A549 (cell line): Measurements from ENCODE around the gene CCDC18. TPM values are rescaled to one million over a fixed set of nuclear protein-coding genes. Genes with fewer than 3 reads are reported as not detected.

Experiments used
- ATAC-seq, 2 experiments: fragments of 200-7000 bp in 1 of 2; fragments of >200 bp in 1 of 2; cut with Nextera tagmentation in 1 of 2; cut with Tn5 transposase in 1 of 2; 3 replicates each; pipeline versions ENCODE4 v1.8.0 to v1.9.1; 2018 to 2020; ENCODE audit warnings: mild to moderate bottlenecking in 1 of 2, moderate library complexity in 1 of 2
- CTCF ChIA-PET: fragments of 300-600 bp; sonication (Branson Sonifier 250); formaldehyde crosslinking; extraction: SDS; loops from one replicate; lab custom pipeline; 2021; ENCODE audit warnings: antibody characterized with exemption, inconsistent platforms; lab: Yijun Ruan, JAX
- POLR2A ChIA-PET: fragments of 350-600 bp; formaldehyde crosslinking; extraction: SDS; loops from one replicate; lab custom pipeline; 2021; ENCODE audit warnings: antibody characterized with exemption, inconsistent platforms; lab: Yijun Ruan, JAX
- DNase-seq, 2 experiments: peaks; one replicate each; pipeline versions ENCODE4 v3.0.0 to v3.0.0-alpha.2; 2011 to 2016; ENCODE audit warnings: low read depth in 1 of 2, low spot score in 1 of 2
- FAIRE-seq: peaks from 2 replicates; lab custom pipeline; 2011; peaks lifted over from hg19 to GRCh38; lab: Jason Lieb, UNC
- H3K27ac ChIP-seq, 2 experiments: fragments of >200 bp; sonication (Bioruptor Twin); formaldehyde crosslinking; 3 replicates each; pipeline ENCODE4 v1.5.1; 2016 to 2017
- H3K4me1 ChIP-seq: fragments of >200 bp; sonication (Bioruptor Twin); formaldehyde crosslinking; 3 replicates; pipeline ENCODE4 v1.6.1; 2016
- H3K4me2 ChIP-seq: fragments of >200 bp; sonication (Bioruptor Twin); formaldehyde crosslinking; 3 replicates; pipeline ENCODE4 v1.6.1; 2016
- H3K4me3 ChIP-seq: fragments of >200 bp; sonication (Bioruptor Twin); formaldehyde crosslinking; 3 replicates; pipeline ENCODE4 v1.5.1; 2016
- H3K9me3 ChIP-seq: fragments of >200 bp; sonication (Bioruptor Twin); formaldehyde crosslinking; 3 replicates; pipeline ENCODE4 v1.6.1; 2016
- CBX2 ChIP-seq: fragments of 200-600 bp; sonication (generic); IDR thresholded peaks from 2 replicates; pipeline ENCODE4 v1.6.1; 2016; ENCODE audit warnings: low read depth, mild to moderate bottlenecking, borderline replicate concordance
- CBX8 ChIP-seq: fragments of 200-600 bp; sonication (generic); IDR thresholded peaks from 2 replicates; pipeline ENCODE4 v1.6.1; 2016
- CEBPB ChIP-seq, 2 experiments: fragments of >200 bp in 1 of 2; sonication (Bioruptor Twin) in 1 of 2; formaldehyde crosslinking in 1 of 2; IDR thresholded peaks; 2 replicates each; pipeline ENCODE4 v1.6.1; 2012 to 2016
- CHD2 ChIP-seq: fragments of 150-350 bp; IDR thresholded peaks from 2 replicates; pipeline ENCODE4 v1.6.1; 2014; ENCODE audit warnings: low read length; ENCODE audit not compliant: partially characterized antibody
- CTCF ChIP-seq: fragments of >200 bp; sonication (Bioruptor Twin); formaldehyde crosslinking; IDR thresholded peaks from 3 replicates; pipeline ENCODE4 v1.5.1; 2016
- EHF ChIP-seq: fragments of 250-450 bp; sonication (Bioruptor Pico); IDR thresholded peaks from 2 replicates; pipeline ENCODE4 v1.5.0; 2020; ENCODE audit warnings: mild to moderate bottlenecking
- EHMT2 ChIP-seq: fragments of 200-600 bp; sonication (generic); IDR thresholded peaks from 2 replicates; pipeline ENCODE4 v1.6.1; 2016; ENCODE audit warnings: antibody characterized with exemption, low read depth, mild to moderate bottlenecking, moderate library complexity
- ELK1 ChIP-seq: fragments of 150-350 bp; IDR thresholded peaks from 2 replicates; pipeline ENCODE4 v1.6.1; 2014; ENCODE audit warnings: low read depth, mild to moderate bottlenecking, low read length
- FOSB ChIP-seq: fragments of 250-450 bp; sonication (Bioruptor Pico); IDR thresholded peaks from 2 replicates; pipeline ENCODE4 v1.5.0; 2020; ENCODE audit warnings: mild to moderate bottlenecking, moderate library complexity
- GATA3 ChIP-seq: IDR thresholded peaks from 2 replicates; pipeline ENCODE4 v1.6.1; 2012; ENCODE audit warnings: borderline replicate concordance
- HDAC2 ChIP-seq: fragments of 200-600 bp; sonication (generic); IDR thresholded peaks from 2 replicates; pipeline ENCODE4 v1.6.1; 2016
- HES2 ChIP-seq: fragments of >200 bp; sonication (Bioruptor Twin); formaldehyde crosslinking; IDR thresholded peaks from 2 replicates; pipeline ENCODE4 v1.6.1; 2016
- HOXB5 ChIP-seq: fragments of 250-450 bp; sonication (Bioruptor Pico); IDR thresholded peaks from 2 replicates; pipeline ENCODE4 v1.5.0; 2020; ENCODE audit warnings: mild to moderate bottlenecking, moderate library complexity
- JUNB ChIP-seq: fragments of >200 bp; sonication (Bioruptor Twin); formaldehyde crosslinking; IDR thresholded peaks from 2 replicates; pipeline ENCODE4 v1.6.1; 2016
- KDM1A ChIP-seq: fragments of 200-600 bp; sonication (generic); IDR thresholded peaks from 2 replicates; pipeline ENCODE4 v1.6.1; 2016; ENCODE audit warnings: low read depth, mild to moderate bottlenecking
- MAX ChIP-seq: IDR thresholded peaks from 2 replicates; pipeline ENCODE4 v1.6.1; 2012
- POLR2AphosphoS2 ChIP-seq: conservative IDR thresholded peaks from 2 replicates; pipeline ENCODE4 v1.6.1; 2012; ENCODE audit warnings: low read length, improper control_type of control experiment, inconsistent platforms
- RCOR1 ChIP-seq: fragments of 150-350 bp; IDR thresholded peaks from 2 replicates; pipeline ENCODE4 v1.6.1; 2014; ENCODE audit warnings: antibody characterized with exemption, low read length, low read depth
- SMC3 ChIP-seq: fragments of >200 bp; sonication (Bioruptor Twin); formaldehyde crosslinking; IDR thresholded peaks from 3 replicates; pipeline ENCODE4 v1.6.1; 2018; ENCODE audit warnings: inconsistent platforms
- SREBF2 ChIP-seq: fragments of 450-650 bp; IDR thresholded peaks from 2 replicates; pipeline ENCODE4 v1.6.1; 2014; ENCODE audit warnings: mild to moderate bottlenecking, moderate library complexity
- ZC3H11A ChIP-seq: fragments of 450-650 bp; IDR thresholded peaks from 2 replicates; pipeline ENCODE4 v1.6.1; 2014; ENCODE audit warnings: antibody characterized with exemption, mild to moderate bottlenecking
- ZNF302 ChIP-seq: fragments of 250-450 bp; sonication (Bioruptor Pico); IDR thresholded peaks from 2 replicates; pipeline ENCODE4 v1.9.0; 2021; ENCODE audit warnings: inconsistent platforms, mild to moderate bottlenecking, moderate library complexity
- WGBS: methylation state at CpG from one replicate; pipeline ENCODE4 v1.1.6; 2017; ENCODE audit errors: missing lambda C conversion rate; 5-methylcytosine and 5-hydroxymethylcytosine counted together
- polyA plus RNA-seq, 4 experiments: library from polyadenylated mRNA; depleted of rRNA in 3 of 4; stranded (reverse); fragments of >200 nt; fragmentation: RNase III in 1 of 4; extraction: RNeasy Plus Mini Kit Qiagen cat#74134 plus additional on column Dnase treatment in 1 of 4; gene quantifications; 2 replicates in 3 of 4; 3 replicates in 1 of 4; pipeline ENCODE4 v1.2.3, GENCODE V29; 2011 to 2017
- TF ChIP-seq, protein P1 (sequence below): fragments of 450-650 bp; IDR thresholded peaks from 2 replicates; pipeline ENCODE4 v1.6.1; 2014; ENCODE audit warnings: antibody characterized with exemption

CCDC18 gene
- polyA plus RNA-seq, 2 of the 4 experiments (the other 2 are of a cell fraction): 9.8 to 10.0 TPM

DNA sequence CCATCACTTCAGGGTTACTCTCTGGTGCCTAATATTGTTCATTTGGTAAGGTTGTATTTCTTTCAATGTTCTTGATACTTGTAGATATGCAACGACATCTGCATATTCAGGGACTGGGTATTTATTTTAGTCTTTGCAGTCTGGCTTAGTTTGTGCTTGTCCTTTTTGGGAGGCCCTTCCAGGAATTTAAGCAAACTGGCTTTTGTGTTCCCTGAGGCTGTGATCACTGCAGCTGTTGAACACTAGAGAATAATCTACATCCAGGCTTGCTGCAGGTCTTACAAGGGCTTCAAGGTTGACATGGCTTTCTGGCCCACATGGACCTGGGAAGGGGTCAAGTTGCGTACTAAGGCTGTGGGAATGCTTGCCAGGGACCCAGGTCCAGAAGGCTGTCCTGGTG lies 72.1 kb downstream of the CCDC18 start:
- FAIRE-seq (no peak), ATAC-seq (no peak), DNase-seq (no peak)
- 100% methylated on average over 2 of the region's 2 CpGs for WGBS
- TF ChIP-seq JUNB: no peak
- CTCF ChIA-PET: no interaction called here
- H3K27ac ChIP-seq: no peak overlapping the region
- H3K4me1 ChIP-seq: peaks cover 3% of the 10 kb centered on the region; the same call in 1 of the 3 replicates
- POLR2A ChIA-PET: no interaction called here
- no peak overlapping the region for H3K4me3 ChIP-seq
- H3K9me3 ChIP-seq: peaks cover 4% of the 10 kb centered on the region; the same call in 2 of the 3 replicates
- no peak overlapping the region for H3K4me2 ChIP-seq

- no peak overlapping the region for H3K27ac ChIP-seq
- FAIRE-seq (no peak), DNase-seq (no peak), ATAC-seq (no peak)
- H3K9me3 ChIP-seq: peaks cover 4% of the 10 kb centered on the region; the same call in 2 of the 3 replicates
- WGBS: 75% methylated on average over 2 of the region's 3 CpGs
- H3K4me2 ChIP-seq: no peak overlapping the region
- TF ChIP-seq ELK1: no peak
- no peak for TF ChIP-seq MAX
- no peak for TF ChIP-seq CTCF
- TF ChIP-seq POLR2AphosphoS2: no peak
- TF ChIP-seq CHD2: no peak
- no peak for TF ChIP-seq ZC3H11A
- no peak for TF ChIP-seq HOXB5 (CRISPR knock-in tag)
- TF ChIP-seq KDM1A: no peak
- no peak for TF ChIP-seq CEBPB (IDR thresholded peaks at IDR 0.05)
- TF ChIP-seq GATA3: no peak
- TF ChIP-seq FOSB (CRISPR knock-in tag): no peak
- TF ChIP-seq CBX8: no peak
- no peak for TF ChIP-seq ZNF302 (CRISPR knock-in tag)
- H3K4me3 ChIP-seq: no peak overlapping the region
- CTCF ChIA-PET: no interaction called here
- POLR2A ChIA-PET: no interaction called here
- H3K4me1 ChIP-seq: peaks cover 4% of the 10 kb centered on the region; the same call in 1 of the 3 replicates
These were observed 73.0 kb downstream of the CCDC18 start for GRCh38 chr1:93253516-93253915.

DNA sequence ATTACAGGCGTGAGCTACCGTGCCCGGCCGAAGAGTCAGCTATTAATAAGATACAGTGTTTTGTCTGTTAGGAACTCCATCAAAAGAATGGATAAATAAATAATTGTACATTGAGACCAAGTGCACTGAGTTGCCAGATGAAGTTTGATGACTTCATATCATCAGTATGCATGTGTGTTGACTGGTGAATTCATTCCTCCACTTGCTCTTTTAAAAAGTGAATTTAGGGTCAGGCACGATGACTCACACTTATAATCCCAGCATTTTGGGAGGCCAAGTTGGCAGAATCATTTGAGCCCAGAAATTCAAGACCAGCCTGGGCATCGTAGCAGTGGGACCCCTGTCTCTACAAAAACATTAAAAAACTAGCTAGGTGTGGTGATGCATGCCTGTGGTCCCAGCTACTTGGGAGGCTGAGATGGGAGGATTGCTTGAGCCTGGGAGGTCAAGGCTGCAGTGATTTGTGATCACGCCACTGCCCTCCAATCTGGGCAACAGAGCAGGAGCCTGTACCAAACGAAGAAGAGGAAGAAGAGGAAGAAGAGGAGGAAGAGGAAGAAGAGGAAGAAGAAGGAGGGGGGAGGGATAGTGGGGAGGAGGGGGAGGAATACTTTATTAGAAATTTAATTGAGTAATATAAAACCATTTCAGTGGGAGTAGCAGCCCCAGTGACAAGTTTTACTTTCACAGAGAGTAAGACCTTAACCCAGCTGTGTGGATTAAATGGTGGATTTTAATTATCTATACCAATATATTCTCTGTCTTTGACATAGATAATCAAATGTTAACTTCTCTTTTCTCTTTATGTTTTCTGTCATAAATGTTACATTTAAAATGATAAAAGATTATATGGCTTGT lies 74.9 kb downstream of the CCDC18 start:
- Histone ChIP-seq H3K4me1 (peaks cover 4% of the 10 kb centered on the region; the same call in 1 of the 3 replicates), H3K9me3 (peaks cover 4% of the 10 kb centered on the region; the same call in 2 of the 3 replicates), H3K4me3 (no peak overlapping the region), H3K4me2 (no peak overlapping the region), H3K27ac (no peak overlapping the region)
- POLR2A ChIA-PET: no interaction called here
- DNase-seq (no peak), FAIRE-seq (no peak), ATAC-seq (no peak)
- CTCF ChIA-PET: no interaction called here
- WGBS: 83% methylated on average over 8 of the region's 8 CpGs
- TF ChIP-seq HES2 (no peak), EHF (no peak), RCOR1 (no peak), ZC3H11A (no peak), EHMT2 (no peak), CBX8 (no peak), SREBF2 (no peak), SMC3 (no peak), JUNB (no peak), CBX2 (no peak), HDAC2 (no peak)
- TF ChIP-seq, protein P1, sequence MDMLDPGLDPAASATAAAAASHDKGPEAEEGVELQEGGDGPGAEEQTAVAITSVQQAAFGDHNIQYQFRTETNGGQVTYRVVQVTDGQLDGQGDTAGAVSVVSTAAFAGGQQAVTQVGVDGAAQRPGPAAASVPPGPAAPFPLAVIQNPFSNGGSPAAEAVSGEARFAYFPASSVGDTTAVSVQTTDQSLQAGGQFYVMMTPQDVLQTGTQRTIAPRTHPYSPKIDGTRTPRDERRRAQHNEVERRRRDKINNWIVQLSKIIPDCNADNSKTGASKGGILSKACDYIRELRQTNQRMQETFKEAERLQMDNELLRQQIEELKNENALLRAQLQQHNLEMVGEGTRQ: no peak
